ENCODE data around the gene DCTN4. TPM values are rescaled to one million over a fixed set of nuclear protein-coding genes. Genes with fewer than 3 reads are reported as not detected.

DCTN4 gene
- total RNA-seq, 6 experiments from 2014 or later = 60.1 to 76.9 (median 68.7) TPM

DNA sequence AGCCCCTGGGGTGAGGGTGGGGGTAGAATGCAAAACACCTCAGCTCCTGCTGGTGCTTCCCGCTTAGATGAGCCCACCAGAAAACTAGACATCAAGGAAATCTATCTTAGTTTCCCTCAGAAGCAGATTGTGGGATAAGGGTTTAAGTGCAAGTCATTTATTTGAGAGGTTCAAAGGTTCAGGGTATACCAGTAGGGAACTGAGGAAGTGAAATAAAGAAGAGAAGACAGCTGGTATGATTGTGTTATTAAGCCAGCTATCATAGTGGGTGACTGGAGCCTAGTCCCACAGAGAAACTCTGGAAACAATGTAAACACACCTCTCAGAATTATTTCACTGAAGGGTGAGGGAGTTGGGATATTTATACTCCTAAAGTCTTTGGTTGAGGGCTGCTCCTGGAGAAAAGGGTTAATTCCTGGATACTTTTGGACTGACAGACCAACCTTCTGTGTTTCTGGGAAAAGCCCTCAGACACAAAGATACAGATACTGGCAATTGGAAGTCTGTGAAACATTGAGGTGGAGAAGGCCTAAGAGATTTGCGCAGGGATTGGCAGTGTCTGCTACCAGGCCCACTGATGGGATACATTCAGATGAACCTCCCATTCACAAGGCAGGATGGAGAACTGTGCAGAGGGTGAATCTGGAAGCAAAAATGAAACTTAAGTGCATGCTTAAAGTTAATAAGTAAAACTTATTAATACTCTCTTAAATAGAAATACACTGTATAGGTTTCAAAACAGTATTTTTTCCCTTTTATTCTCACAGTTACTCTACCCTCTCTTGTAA is 6.4 kb upstream of the DCTN4 start:
- no peaks in the 10 kb centered on the region; the same call in 1 of the 2 replicates for H3K27me3 Mint-ChIP-seq (ENCODE audit: insufficient read depth)
- TF ChIP-seq, protein P1, sequence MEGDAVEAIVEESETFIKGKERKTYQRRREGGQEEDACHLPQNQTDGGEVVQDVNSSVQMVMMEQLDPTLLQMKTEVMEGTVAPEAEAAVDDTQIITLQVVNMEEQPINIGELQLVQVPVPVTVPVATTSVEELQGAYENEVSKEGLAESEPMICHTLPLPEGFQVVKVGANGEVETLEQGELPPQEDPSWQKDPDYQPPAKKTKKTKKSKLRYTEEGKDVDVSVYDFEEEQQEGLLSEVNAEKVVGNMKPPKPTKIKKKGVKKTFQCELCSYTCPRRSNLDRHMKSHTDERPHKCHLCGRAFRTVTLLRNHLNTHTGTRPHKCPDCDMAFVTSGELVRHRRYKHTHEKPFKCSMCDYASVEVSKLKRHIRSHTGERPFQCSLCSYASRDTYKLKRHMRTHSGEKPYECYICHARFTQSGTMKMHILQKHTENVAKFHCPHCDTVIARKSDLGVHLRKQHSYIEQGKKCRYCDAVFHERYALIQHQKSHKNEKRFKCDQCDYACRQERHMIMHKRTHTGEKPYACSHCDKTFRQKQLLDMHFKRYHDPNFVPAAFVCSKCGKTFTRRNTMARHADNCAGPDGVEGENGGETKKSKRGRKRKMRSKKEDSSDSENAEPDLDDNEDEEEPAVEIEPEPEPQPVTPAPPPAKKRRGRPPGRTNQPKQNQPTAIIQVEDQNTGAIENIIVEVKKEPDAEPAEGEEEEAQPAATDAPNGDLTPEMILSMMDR (IDR thresholded peaks at IDR 0.05) = no peak
- DNase-seq = no peak
- no peaks in the 10 kb centered on the region for H3K36me3 Mint-ChIP-seq (ENCODE audit: low read depth)
- no peaks in the 10 kb centered on the region for H3K9me3 Mint-ChIP-seq
- no peak overlapping the region for H3K27ac Mint-ChIP-seq
- no peak overlapping the region for H3K4me3 Mint-ChIP-seq
- peaks cover 21% of the 10 kb centered on the region for H3K4me1 Mint-ChIP-seq (ENCODE audit: low read depth)

DNA sequence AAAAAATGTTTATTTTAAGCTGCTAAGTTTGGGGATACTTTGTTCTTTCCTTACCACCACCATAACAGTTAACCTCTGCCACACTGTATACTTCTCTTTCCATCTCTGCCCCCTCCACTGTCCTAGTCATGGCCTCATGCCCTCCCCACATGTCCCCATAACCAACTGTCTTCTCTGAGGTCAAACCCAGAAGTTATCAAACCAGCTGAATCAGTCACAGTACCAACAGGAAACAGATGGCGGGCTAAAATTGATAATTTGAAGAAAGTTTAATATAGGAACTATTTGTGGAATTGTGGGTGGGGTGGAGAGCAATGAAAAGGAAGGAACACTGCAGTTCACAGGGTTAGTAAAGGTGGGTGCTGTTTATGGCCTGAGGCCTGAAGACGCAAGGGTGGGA is 5.7 kb upstream of the DCTN4 start:
- H3K4me3 Mint-ChIP-seq = no peak overlapping the region
- H3K36me3 Mint-ChIP-seq (ENCODE audit: low read depth) = no peaks in the 10 kb centered on the region
- peaks cover 2% of the 10 kb centered on the region; the same call in 1 of the 2 replicates for H3K27me3 Mint-ChIP-seq (ENCODE audit: insufficient read depth)
- no peak for DNase-seq
- no peak overlapping the region for H3K27ac Mint-ChIP-seq
- TF ChIP-seq, protein P1 (IDR thresholded peaks at IDR 0.05) = no peak
- H3K4me1 Mint-ChIP-seq (ENCODE audit: low read depth) = peaks cover 21% of the 10 kb centered on the region
- H3K9me3 Mint-ChIP-seq = no peaks in the 10 kb centered on the region

DNA sequence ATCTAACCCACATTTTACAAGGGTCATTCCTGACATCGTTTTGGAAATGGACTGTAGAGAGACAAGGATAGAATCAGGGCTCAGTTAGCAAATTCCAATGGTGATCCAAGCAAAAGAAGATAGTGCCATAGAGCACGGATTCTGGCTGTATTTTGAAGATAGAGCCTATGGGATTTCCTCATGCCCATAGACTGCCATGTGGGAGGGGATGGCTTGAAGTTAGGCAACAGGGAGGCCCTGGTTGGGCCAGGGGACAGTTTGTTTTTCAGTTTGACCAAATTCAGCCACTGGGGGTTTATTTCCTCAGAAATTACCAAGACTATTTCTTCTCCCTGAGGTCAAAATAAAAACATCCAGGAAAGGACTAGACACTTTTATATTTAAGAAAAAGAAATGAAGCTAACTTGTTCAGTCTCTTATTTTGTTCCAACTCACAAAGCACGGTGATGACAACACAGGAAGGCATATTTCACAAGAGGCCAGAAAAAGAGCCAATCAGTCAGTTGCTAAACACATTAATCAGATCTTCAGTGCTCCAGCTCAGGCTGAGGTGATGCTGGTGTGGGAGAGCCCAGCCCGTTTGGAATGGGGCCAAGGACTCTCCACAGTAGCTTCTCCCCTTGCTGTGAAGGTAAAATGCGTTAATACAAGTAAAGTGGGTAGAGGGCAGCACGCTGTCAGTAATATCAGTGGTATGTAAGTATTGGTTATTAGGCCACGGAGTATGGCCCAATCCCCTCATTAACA is 4.4 kb upstream of the DCTN4 start:
- TF ChIP-seq, protein P1 (IDR thresholded peaks at IDR 0.05) = no peak
- DNase-seq = peak; percentile 41
- H3K4me3 Mint-ChIP-seq = no peak overlapping the region; the same call in 1 of the 2 replicates

DNA sequence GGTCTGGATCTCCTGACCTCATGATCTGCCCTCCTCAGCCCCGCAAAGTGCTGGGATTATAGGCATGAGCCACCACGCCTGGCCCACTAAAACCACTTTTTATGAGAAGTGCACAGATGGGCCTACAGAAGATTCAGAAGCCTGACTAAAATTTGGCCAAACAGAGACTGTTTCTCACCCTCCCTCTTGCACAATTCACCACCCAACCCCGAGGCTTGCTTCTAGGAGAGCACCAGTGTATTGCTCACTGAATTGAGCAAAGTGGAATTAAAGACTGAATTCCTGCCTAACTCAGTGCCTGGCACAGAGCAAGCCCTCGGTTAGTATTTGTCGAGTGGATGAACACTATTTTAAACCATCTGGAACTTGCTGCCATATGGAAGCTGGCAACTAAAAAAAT is 3.4 kb upstream of the DCTN4 start:
- no peak for DNase-seq
- Mint-ChIP-seq H3K4me1 (ENCODE audit: low read depth) (peaks cover 25% of the 10 kb centered on the region), H3K36me3 (ENCODE audit: low read depth) (peaks cover 2% of the 10 kb centered on the region), H3K9me3 (no peaks in the 10 kb centered on the region), H3K4me3 (no peak overlapping the region), H3K27ac (no peak overlapping the region), H3K27me3 (ENCODE audit: insufficient read depth) (peaks cover 2% of the 10 kb centered on the region; the same call in 1 of the 2 replicates)
- TF ChIP-seq, protein P1 (IDR thresholded peaks at IDR 0.05) = no peak

More for the DNA sequence above, 4.4 kb upstream of the DCTN4 start:
- Mint-ChIP-seq H3K36me3 (ENCODE audit: low read depth) (no peaks in the 10 kb centered on the region), H3K4me1 (ENCODE audit: low read depth) (peaks cover 21% of the 10 kb centered on the region), H3K27me3 (ENCODE audit: insufficient read depth) (peaks cover 2% of the 10 kb centered on the region; the same call in 1 of the 2 replicates), H3K9me3 (no peaks in the 10 kb centered on the region), H3K27ac (peak overlapping the region; percentile 22; the same call in 1 of the 2 replicates)

DNA sequence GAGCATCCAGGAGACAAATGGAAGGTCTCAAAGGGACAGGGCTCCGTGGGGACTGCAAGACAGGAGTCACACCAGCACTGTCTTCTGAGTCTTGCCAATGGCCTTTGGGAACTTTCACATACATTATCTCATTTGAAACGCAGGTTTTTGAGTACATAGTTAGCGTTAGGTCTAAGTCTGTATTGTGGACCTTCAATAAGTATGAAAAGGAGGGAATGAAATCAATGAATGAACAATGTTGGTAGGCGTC is 442 bp upstream of the DCTN4 start:
- TF ChIP-seq, protein P1 (IDR thresholded peaks at IDR 0.05) = no peak
- Mint-ChIP-seq H3K27ac (no peak overlapping the region), H3K36me3 (ENCODE audit: low read depth) (peaks cover 20% of the 10 kb centered on the region), H3K4me1 (ENCODE audit: low read depth) (peaks cover 27% of the 10 kb centered on the region), H3K27me3 (ENCODE audit: insufficient read depth) (peaks cover 3% of the 10 kb centered on the region; the same call in 1 of the 2 replicates), H3K4me3 (no peak overlapping the region), H3K9me3 (no peaks in the 10 kb centered on the region)
- no peak for DNase-seq
